Stomach (tissue), 4 donors: ENCODE results near the gene TRIO.

Experiments
- CTCF ChIP-seq, 7 experiments: fragments of 450-650 bp in 4 of 7; fragments of 200-600 bp in 3 of 7; sonication (generic) in 3 of 7; IDR thresholded peaks; one replicate each; pipeline ENCODE4 v1.5.1; 2016 to 2019; ENCODE audit warnings: antibody characterized with exemption in 7 of 7, control low read depth in 2 of 7, mild to moderate bottlenecking in 1 of 7
- EP300 ChIP-seq: sonication (generic); formaldehyde crosslinking; IDR thresholded peaks from one replicate; pipeline ENCODE4 v1.6.1; 2017; ENCODE audit warnings: antibody characterized with exemption

- TF ChIP-seq CTCF (IDR thresholded peaks at IDR 0.05), result no peak
- no peak for TF ChIP-seq EP300
Observed at GRCh38 chr5:14231890-14232289, 88.7 kb downstream of the TRIO start.
